Prostate gland (tissue), 2 donors: ENCODE results near the gene SCAI. TPM values are rescaled to one million over a fixed set of nuclear protein-coding genes. Genes with fewer than 3 reads are reported as not detected.

ENCODE experiments used
- DNase-seq: peaks from one replicate; pipeline ENCODE4 v3.0.0-alpha.2; 2019; ENCODE audit warnings: low spot score
- H3K27ac ChIP-seq, 2 donors: fragments of 200-600 bp; sonication (generic); 2 replicates each; pipeline ENCODE4 v1.5.1; 2017 to 2019
- H3K27me3 ChIP-seq: fragments of 200-600 bp; sonication (generic); replicated peaks from 2 replicates; pipeline ENCODE4 v1.5.1; 2019; ENCODE audit not compliant: insufficient read depth
- H3K36me3 ChIP-seq, 2 donors: fragments of 200-600 bp; sonication (generic); 1 replicate in 1 of 2; 2 replicates in 1 of 2; pipeline versions ENCODE4 v1.5.1 to v1.8.1; 2017 to 2019
- H3K4me1 ChIP-seq: fragments of 200-600 bp; sonication (generic); replicated peaks from 2 replicates; pipeline ENCODE4 v1.5.1; 2019
- H3K4me3 ChIP-seq, 2 donors: fragments of 200-600 bp; sonication (generic); 2 replicates each; pipeline ENCODE4 v1.5.1; 2017 to 2019
- H3K9me3 ChIP-seq: fragments of 200-600 bp; sonication (generic); 2 replicates; pipeline ENCODE4 v1.5.1; 2017
- POLR2A ChIP-seq: fragments of 450-650 bp; IDR thresholded peaks from one replicate; pipeline ENCODE4 v1.6.1; 2016; ENCODE audit warnings: antibody characterized with exemption, mild to moderate bottlenecking
- POLR2AphosphoS5 ChIP-seq: sonication (generic); formaldehyde crosslinking; IDR thresholded peaks from one replicate; pipeline ENCODE4 v1.6.1; 2017; ENCODE audit warnings: antibody characterized with exemption
- WGBS: methylation state at CpG from one replicate; pipeline ENCODE4 v1.1.5; 2018; 5-methylcytosine and 5-hydroxymethylcytosine counted together
- intact Hi-C: fragments of 100-400 bp; cut with DNase I; formaldehyde crosslinking; loops from one replicate; pipeline ENCODE4 v1.14.2; 2022
- total RNA-seq, 2 donors: library from RNA; depleted of rRNA; stranded (reverse); fragments of >200 nt; gene quantifications; one replicate each; pipeline ENCODE4 v1.1.0, GENCODE V29; 2016
- TF ChIP-seq, protein P1 (sequence below), 4 experiments: fragments of 200-600 bp in 2 of 4; fragments of 450-650 bp in 2 of 4; sonication (generic) in 2 of 4; IDR thresholded peaks; 1 replicate in 3 of 4; 2 replicates in 1 of 4; pipeline ENCODE4 v1.5.1; 2016 to 2019; ENCODE audit warnings: antibody characterized with exemption in 4 of 4, mild to moderate bottlenecking in 2 of 4, moderate library complexity in 2 of 4

Gene SCAI
- total RNA-seq, 2 donors from 2014 or later: 3.4 to 8.6 TPM

DNA sequence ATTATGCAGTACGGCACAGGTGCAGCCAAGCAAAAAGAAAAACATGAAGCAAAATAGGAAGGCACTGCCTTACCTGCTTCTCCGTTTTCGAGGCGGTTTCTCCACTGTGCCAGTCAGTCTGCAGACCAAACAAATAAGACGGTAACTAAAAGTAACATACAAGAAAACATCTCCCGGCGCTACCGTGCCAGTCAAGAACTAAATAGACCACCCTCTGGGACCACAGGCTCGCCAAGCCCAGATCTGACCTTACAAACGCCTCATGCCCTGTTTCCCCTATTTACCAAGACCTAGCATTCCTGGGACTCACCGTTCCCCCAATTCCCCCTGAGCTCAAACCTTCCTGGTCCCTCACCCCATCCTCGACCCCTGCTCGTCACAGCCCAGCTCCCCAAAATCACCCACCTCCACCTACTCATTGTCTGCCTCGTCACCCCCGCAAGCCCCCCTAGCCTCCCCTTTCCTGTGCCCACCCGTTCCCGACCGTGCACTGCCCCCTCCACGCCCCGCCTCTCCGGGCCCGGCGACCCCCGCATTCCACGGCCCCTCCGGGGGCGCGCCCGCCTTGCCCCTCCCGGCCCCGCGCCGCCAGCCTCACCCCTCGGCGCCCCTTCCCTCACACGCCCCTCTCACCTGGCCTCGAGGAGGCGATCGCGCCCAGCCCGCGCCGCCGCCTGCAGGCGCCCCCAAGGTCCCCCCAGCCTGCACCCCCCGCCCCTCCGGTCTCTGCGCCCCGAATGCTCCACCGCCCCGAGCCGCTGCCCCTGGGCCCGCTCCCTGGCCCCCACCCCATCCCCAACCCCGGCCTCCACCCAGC, 560 bp downstream of the SCAI start:
- H3K27ac ChIP-seq: peak overlapping the region; percentile 71 to 79
- TF ChIP-seq POLR2AphosphoS5 (no peak), POLR2A (no peak)
- TF ChIP-seq, protein P1, sequence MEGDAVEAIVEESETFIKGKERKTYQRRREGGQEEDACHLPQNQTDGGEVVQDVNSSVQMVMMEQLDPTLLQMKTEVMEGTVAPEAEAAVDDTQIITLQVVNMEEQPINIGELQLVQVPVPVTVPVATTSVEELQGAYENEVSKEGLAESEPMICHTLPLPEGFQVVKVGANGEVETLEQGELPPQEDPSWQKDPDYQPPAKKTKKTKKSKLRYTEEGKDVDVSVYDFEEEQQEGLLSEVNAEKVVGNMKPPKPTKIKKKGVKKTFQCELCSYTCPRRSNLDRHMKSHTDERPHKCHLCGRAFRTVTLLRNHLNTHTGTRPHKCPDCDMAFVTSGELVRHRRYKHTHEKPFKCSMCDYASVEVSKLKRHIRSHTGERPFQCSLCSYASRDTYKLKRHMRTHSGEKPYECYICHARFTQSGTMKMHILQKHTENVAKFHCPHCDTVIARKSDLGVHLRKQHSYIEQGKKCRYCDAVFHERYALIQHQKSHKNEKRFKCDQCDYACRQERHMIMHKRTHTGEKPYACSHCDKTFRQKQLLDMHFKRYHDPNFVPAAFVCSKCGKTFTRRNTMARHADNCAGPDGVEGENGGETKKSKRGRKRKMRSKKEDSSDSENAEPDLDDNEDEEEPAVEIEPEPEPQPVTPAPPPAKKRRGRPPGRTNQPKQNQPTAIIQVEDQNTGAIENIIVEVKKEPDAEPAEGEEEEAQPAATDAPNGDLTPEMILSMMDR (IDR thresholded peaks at IDR 0.05): no peak
- H3K4me3 ChIP-seq: peak overlapping the region; percentile 81 to 96
- WGBS: 1% methylated on average over 50 of the region's 54 CpGs
- no peaks in the 10 kb centered on the region for H3K27me3 ChIP-seq
- H3K4me1 ChIP-seq: peaks cover 4% of the 10 kb centered on the region
- no peaks in the 10 kb centered on the region for H3K9me3 ChIP-seq
- no peaks in the 10 kb centered on the region for H3K36me3 ChIP-seq
- intact Hi-C loops: loop anchor here (1.0 to 10.0 kb wide), 4 partner anchors 55 to 368 kb away; partner anchors contain the start of genes ARPC5L, NR6A1, OLFML2A and RPL35
- no peak for DNase-seq

DNA sequence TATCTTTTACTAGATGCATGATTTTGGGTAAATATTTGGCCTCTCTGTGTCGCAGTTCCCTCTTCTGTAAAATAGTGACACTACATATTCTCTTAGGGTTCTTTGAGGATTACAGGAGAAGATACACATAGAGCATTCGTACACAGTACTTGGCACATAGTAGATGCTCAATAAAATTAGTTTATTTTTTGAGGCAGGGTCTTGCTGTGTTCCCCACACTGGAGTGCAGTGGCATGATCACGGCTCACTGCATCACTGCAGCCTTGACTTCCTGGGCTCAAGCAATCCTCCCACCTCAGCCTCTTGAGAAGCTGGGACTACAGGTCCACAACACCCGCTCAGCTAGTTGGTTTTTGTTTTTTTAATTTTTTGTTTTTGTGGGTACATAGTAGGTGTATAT, 1.6 kb downstream of the SCAI start:
- H3K27me3 ChIP-seq: no peaks in the 10 kb centered on the region
- H3K36me3 ChIP-seq: no peaks in the 10 kb centered on the region
- no peak overlapping the region for H3K4me3 ChIP-seq
- no peak for DNase-seq
- 91% methylated on average over 4 of the region's 4 CpGs for WGBS
- H3K4me1 ChIP-seq: peaks cover 4% of the 10 kb centered on the region
- no peak overlapping the region for H3K27ac ChIP-seq
- H3K9me3 ChIP-seq: no peaks in the 10 kb centered on the region
- no peak for TF ChIP-seq POLR2AphosphoS5
- TF ChIP-seq, protein P1 (IDR thresholded peaks at IDR 0.05): no peak
- intact Hi-C loops: loop anchor here (5.0 to 10.0 kb wide), 3 partner anchors 56 to 367 kb away; partner anchors contain the start of genes ARPC5L, NR6A1, OLFML2A and RPL35

DNA sequence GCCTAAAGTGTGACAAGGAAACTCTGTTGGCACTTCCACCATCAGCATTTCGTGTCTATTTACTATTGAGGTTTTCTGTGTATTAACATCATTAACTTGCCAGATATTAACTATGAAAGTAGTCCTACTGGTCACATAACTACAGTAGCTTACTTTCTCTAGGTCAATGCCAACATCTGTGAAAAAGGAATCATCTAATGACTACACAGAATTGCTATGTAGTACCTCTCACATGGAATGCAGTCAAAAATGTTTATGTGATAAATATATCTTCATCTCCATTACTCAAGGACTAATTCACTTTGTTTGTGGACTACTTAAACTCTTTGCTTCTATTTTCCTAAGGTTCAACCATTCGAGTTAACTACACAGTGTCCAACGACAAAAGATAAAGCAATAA, 2.1 kb downstream of the SCAI start:
- DNase-seq: no peak
- Histone ChIP-seq H3K4me1 (peaks cover 4% of the 10 kb centered on the region), H3K36me3 (no peaks in the 10 kb centered on the region), H3K27me3 (no peaks in the 10 kb centered on the region), H3K4me3 (no peak overlapping the region), H3K27ac (no peak overlapping the region), H3K9me3 (no peaks in the 10 kb centered on the region)
- no peak for TF ChIP-seq POLR2AphosphoS5
- TF ChIP-seq POLR2A: no peak
- TF ChIP-seq, protein P1 (IDR thresholded peaks at IDR 0.05): no peak
- intact Hi-C loops: loop anchor here (5.0 to 10.0 kb wide), 3 partner anchors 56 to 366 kb away; partner anchors contain the start of genes ARPC5L, NR6A1, OLFML2A and RPL35
- WGBS: 58% methylated on average over 3 of the region's 3 CpGs

DNA sequence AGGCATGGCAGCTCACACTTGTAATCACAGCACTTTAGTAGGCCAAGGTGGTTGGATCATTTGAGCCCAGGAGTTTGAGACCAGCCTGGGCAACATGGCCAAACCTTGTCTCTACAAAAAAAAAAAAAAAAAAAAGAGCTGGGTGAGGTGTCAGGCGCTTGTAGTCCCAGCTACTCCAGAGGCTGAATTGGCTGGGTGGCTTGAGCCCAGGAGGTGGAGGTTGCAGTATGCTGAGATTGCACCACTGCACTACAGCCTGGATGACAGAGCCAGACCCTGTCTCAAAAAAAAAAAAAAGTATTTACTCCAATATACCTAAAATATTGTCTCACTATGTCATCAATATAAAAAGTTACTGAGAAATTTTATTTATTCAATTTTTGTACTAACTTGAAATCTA, 2.8 kb downstream of the SCAI start:
- Histone ChIP-seq H3K36me3 (no peaks in the 10 kb centered on the region), H3K4me1 (peaks cover 4% of the 10 kb centered on the region), H3K27me3 (no peaks in the 10 kb centered on the region), H3K27ac (no peak overlapping the region), H3K9me3 (no peaks in the 10 kb centered on the region), H3K4me3 (no peak overlapping the region)
- DNase-seq: no peak
- 80% methylated on average over 1 of the region's 1 CpG for WGBS
- intact Hi-C loops: loop anchor here (5.0 to 10.0 kb wide), 3 partner anchors 57 to 366 kb away; partner anchors contain the start of genes ARPC5L, NR6A1, OLFML2A and RPL35
- TF ChIP-seq POLR2AphosphoS5: no peak
- TF ChIP-seq, protein P1 (IDR thresholded peaks at IDR 0.05): no peak
- TF ChIP-seq POLR2A: no peak
